SK-N-SH (cell line): Measurements from ENCODE around the gene NPFFR1.

ENCODE experiments used
- CTCF ChIP-seq: fragments of 200-600 bp; sonication (generic); IDR thresholded peaks from 2 replicates; pipeline ENCODE4 v1.6.1; 2017; ENCODE audit warnings: antibody characterized with exemption, mild to moderate bottlenecking, moderate library complexity
- TEAD4 ChIP-seq: IDR thresholded peaks from 2 replicates; pipeline ENCODE4 v1.4.0; 2012; ENCODE audit warnings: mild to moderate bottlenecking, borderline replicate concordance; ENCODE audit not compliant: insufficient read depth

- TF ChIP-seq TEAD4 (no peak), CTCF (no peak)
Measured at GRCh38 chr10:70323697-70324338, 40.0 kb upstream of the NPFFR1 start.
